ENCODE data around the gene NPFF.

Gene NPFF

DNA sequence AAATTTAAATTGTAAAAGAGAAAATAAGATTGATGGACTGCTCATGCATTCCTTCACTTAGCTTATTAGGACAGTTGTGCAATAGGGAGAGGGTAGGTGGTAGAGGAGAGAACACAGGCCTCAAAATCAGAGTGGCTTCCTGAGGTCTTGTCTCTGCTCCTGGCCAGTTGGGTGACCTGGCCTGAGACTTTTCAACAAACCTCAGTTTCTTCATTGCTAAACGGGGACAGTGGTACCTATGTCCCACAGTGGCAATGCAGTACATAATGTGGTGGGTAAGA is 10.6 kb downstream of the NPFF start:
- peak overlapping the region; percentile 4 for H2AFZ ChIP-seq
- TF ChIP-seq, protein P1, sequence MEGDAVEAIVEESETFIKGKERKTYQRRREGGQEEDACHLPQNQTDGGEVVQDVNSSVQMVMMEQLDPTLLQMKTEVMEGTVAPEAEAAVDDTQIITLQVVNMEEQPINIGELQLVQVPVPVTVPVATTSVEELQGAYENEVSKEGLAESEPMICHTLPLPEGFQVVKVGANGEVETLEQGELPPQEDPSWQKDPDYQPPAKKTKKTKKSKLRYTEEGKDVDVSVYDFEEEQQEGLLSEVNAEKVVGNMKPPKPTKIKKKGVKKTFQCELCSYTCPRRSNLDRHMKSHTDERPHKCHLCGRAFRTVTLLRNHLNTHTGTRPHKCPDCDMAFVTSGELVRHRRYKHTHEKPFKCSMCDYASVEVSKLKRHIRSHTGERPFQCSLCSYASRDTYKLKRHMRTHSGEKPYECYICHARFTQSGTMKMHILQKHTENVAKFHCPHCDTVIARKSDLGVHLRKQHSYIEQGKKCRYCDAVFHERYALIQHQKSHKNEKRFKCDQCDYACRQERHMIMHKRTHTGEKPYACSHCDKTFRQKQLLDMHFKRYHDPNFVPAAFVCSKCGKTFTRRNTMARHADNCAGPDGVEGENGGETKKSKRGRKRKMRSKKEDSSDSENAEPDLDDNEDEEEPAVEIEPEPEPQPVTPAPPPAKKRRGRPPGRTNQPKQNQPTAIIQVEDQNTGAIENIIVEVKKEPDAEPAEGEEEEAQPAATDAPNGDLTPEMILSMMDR (IDR thresholded peaks at IDR 0.05) = no peak
- no peaks in the 10 kb centered on the region for H3K27me3 ChIP-seq (ENCODE audit: control insufficient read depth, insufficient read depth, low read length)
- peak overlapping the region; percentile 28 for H3K4me3 ChIP-seq (ENCODE audit: low read depth, low read length)
- H3K9me3 ChIP-seq (ENCODE audit: control insufficient read depth, low read length) = no peaks in the 10 kb centered on the region
- peaks cover under 1% of the 10 kb centered on the region for H3K79me2 ChIP-seq
- H3K4me2 ChIP-seq (ENCODE audit: low read length) = no peak overlapping the region
- peak overlapping the region; percentile 7 for H3K27ac ChIP-seq
- H3K4me1 ChIP-seq = peaks cover 28% of the 10 kb centered on the region
- H3K36me3 ChIP-seq (ENCODE audit: control insufficient read depth, insufficient read depth, low read length) = no peaks in the 10 kb centered on the region
- no peak overlapping the region for H3K9ac ChIP-seq

DNA sequence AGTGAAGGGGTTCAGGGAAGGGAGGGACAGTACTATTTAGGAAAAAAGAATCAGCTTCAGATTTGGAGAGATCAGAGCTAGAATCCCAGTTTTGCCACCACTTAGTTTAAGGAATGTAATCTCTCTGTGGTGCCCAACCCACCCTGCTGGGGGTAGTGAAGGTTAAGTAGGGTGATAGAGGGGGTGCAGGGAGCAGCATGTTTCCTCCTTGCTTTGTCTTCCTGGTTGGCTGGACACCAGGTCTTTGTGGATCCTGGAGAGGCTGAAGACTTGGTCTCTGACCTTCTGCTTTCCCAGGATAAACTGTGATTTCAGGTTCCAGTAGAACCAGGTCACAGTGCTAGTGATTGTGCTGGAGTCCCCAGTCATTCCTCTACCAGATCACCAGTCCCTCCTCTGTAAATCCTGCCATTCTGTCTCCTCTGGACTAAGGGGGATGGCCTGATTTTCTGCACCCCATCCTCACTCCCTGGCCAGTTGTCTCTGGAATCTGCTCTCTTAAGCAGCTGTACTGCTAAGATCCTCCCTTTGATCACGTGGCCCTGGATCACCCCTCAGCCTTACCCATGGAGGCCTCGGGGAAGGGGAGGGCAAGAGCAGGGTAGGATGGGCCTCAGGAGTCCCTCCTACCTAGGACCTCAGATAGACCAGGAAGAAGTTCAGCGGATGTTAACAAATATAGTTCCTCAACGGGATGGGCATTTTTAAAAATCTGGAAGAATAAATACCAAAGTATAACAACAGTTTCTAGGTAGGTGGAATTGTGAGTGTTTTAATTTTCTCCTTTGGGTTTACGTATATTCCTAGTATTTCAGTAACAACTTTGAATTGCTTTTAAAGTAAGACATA is 11.2 kb downstream of the NPFF start:
- no peaks in the 10 kb centered on the region for H3K27me3 ChIP-seq (ENCODE audit: control insufficient read depth, insufficient read depth, low read length)
- no peak overlapping the region for H3K9ac ChIP-seq
- peak overlapping the region; percentile 31 for H3K4me2 ChIP-seq (ENCODE audit: low read length)
- H3K27ac ChIP-seq = peak overlapping the region; percentile 7
- peak overlapping the region; percentile 4 for H2AFZ ChIP-seq
- peaks cover 25% of the 10 kb centered on the region for H3K4me1 ChIP-seq
- H3K4me3 ChIP-seq (ENCODE audit: low read depth, low read length) = peak overlapping the region; percentile 28
- TF ChIP-seq, protein P1 (IDR thresholded peaks at IDR 0.05) = no peak
- no peaks in the 10 kb centered on the region for H3K79me2 ChIP-seq
- H3K36me3 ChIP-seq (ENCODE audit: control insufficient read depth, insufficient read depth, low read length) = no peaks in the 10 kb centered on the region
- H3K9me3 ChIP-seq (ENCODE audit: control insufficient read depth, low read length) = no peaks in the 10 kb centered on the region

DNA sequence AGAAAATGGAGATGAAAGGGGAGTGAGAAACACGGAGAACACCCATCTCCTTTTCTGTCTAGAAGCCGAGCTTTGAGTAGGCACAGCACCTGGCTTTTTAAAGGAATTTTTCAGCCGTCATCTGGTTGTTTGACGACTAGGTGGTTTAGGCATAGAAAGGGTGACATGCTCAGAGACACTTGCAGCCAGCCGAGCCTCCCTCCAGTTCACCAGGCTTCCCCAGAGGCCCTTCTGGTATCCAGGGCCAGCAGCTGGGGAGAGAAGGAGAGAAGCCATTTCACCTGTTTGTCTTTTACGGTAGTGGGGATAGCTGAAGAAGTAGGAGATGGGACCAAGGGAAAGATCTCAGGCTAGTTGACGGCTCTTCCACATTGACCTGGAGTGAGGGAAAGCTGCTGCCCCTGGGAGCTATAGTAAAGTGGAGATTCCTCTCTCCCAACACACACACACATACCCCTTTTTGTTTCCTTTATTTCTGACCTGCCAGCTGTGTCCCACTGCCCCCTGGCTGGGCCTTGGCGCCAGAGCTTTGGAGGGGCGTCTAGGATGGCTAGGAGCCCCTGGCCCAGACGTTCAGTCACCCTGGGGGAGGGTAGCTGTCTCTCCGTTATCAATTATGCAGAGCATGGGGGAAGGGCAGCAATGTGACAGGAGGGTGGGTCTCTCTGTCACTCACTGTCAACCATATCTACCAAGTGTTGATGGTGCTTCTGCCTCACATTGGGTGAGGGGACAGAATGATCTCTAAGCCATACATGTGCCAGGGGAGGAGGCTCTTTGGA is 13.5 kb downstream of the NPFF start:
- Histone ChIP-seq H3K9me3 (ENCODE audit: control insufficient read depth, low read length) (no peaks in the 10 kb centered on the region), H3K4me1 (peaks cover 25% of the 10 kb centered on the region), H3K79me2 (no peaks in the 10 kb centered on the region), H3K9ac (no peak overlapping the region), H2AFZ (peak overlapping the region; percentile 82), H3K4me3 (ENCODE audit: low read depth, low read length) (peak overlapping the region; percentile 71), H3K27me3 (ENCODE audit: control insufficient read depth, insufficient read depth, low read length) (no peaks in the 10 kb centered on the region), H3K4me2 (ENCODE audit: low read length) (peak overlapping the region; percentile 95), H3K27ac (peak overlapping the region; percentile 61), H3K36me3 (ENCODE audit: control insufficient read depth, insufficient read depth, low read length) (no peaks in the 10 kb centered on the region)
- TF ChIP-seq, protein P1 (IDR thresholded peaks at IDR 0.05) = no peak

DNA sequence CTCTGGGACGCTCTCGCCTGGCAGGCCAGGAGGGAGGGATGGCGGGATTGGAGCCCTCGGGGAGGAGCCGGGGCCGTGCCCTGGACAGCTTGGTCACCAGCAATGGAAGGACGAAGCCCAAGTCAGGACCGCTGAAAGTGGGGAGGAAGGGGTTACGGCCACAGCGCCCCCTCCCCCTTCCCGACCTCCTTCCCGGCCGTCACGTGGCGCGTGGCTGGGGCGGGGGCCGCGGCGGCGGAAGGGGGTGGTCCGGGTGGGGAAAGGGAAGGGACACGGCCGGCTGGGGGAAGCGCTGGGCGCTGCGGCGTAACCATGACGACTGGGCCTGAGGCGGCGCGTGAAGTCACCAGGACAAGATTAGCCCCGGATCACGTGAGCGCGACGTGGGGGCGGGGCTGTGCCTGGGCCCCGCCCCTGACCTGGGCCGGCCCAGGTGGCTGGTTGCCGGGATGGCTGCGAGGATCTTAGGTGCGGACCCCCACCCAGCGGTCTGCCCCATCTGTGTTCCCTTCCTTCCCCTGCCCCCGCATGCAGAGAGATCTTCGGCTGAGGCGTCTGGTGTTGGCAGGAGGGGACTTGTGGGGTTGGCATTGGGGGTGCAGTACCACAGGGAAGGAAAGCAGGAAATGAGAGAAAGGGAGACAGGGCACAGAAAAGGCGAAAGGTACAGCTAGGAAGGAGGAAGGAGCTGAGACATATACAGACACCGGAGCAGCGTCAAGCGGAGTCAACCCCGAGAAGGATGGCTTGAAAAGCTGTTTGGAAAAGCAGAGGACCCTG is 14.3 kb downstream of the NPFF start:
- Histone ChIP-seq H3K27ac (peak overlapping the region; percentile 61), H3K4me3 (ENCODE audit: low read depth, low read length) (peak overlapping the region; percentile 71), H3K9ac (no peak overlapping the region), H3K4me2 (ENCODE audit: low read length) (peak overlapping the region; percentile 95), H3K79me2 (no peaks in the 10 kb centered on the region), H2AFZ (peak overlapping the region; percentile 82), H3K9me3 (ENCODE audit: control insufficient read depth, low read length) (no peaks in the 10 kb centered on the region), H3K36me3 (ENCODE audit: control insufficient read depth, insufficient read depth, low read length) (no peaks in the 10 kb centered on the region), H3K4me1 (peaks cover 25% of the 10 kb centered on the region), H3K27me3 (ENCODE audit: control insufficient read depth, insufficient read depth, low read length) (no peaks in the 10 kb centered on the region)
- TF ChIP-seq, protein P1 (IDR thresholded peaks at IDR 0.05) = no peak

Measured in parathyroid adenoma (tissue), 2 donors.